ENCODE measurements around the gene ADRA2B. TPM values are rescaled to one million over a fixed set of nuclear protein-coding genes. Genes with fewer than 3 reads are reported as not detected.

Gene ADRA2B
- total RNA-seq, 4 donors from 2014 or later = 0.27 to 0.32 TPM; not detected in 2

- no peak for DNase-seq
- Histone ChIP-seq H3K9me3 (no peaks in the 10 kb centered on the region), H3K4me1 (peaks cover 0 to 12% (median 7%) of the 10 kb centered on the region in 4 donors), H3K27me3 (peaks cover 32% of the 10 kb centered on the region), H3K4me3 (no peak overlapping the region), H3K27ac (no peak overlapping the region), H3K36me3 (no peaks in the 10 kb centered on the region)
- in situ Hi-C loops (cut with MboI; ENCODE audit: low pct_ligation_motif_present in 1 of 4, low pct_unique_long_range_greater_than_20kb in 1 of 4, low sequenced_read_pairs in 3 of 4) = loop anchor here in 3 of 4 donors (25.0 kb wide), 1 partner anchor 109 kb away; no protein-coding TSS in a partner anchor
- intact Hi-C loops (cut with DNase I; ENCODE audit: low total_unique reads) = no loop called here
- TF ChIP-seq EP300 (IDR thresholded peaks at IDR 0.05; ENCODE audit: low read depth) (no peak), POLR2A (IDR thresholded peaks at IDR 0.05) (no peak), POLR2AphosphoS5 (IDR thresholded peaks at IDR 0.05) (no peak)
- 78 to 87% methylated on average over 1 to 4 of the region's 4 CpGs for WGBS, 2 donors (ENCODE audit: low coverage in 1 of 2)
These were observed 5.0 kb upstream of the ADRA2B start for GRCh38 chr2:96121414-96121813.

- in situ Hi-C loops (cut with MboI; ENCODE audit: low pct_ligation_motif_present in 1 of 4, low pct_unique_long_range_greater_than_20kb in 1 of 4, low sequenced_read_pairs in 3 of 4) = loop anchor here in 3 of 4 donors (25.0 kb wide), 1 partner anchor 109 kb away; no protein-coding TSS in a partner anchor
These were observed 4.6 kb upstream of the ADRA2B start for GRCh38 chr2:96120991-96121390.

GRCh38 chr2:96120091-96120720, 3.8 kb upstream of the ADRA2B start:
- DNase-seq = no peak
- no peak overlapping the region for H3K27ac ChIP-seq
- in situ Hi-C loops (cut with MboI; ENCODE audit: low pct_ligation_motif_present in 1 of 4, low pct_unique_long_range_greater_than_20kb in 1 of 4, low sequenced_read_pairs in 3 of 4) (loop anchor here in 3 of 4 donors (25.0 kb wide), 1 partner anchor 108 kb away; no protein-coding TSS in a partner anchor), intact Hi-C loops (cut with DNase I; ENCODE audit: low total_unique reads) (no loop called here)
- no peaks in the 10 kb centered on the region for H3K36me3 ChIP-seq
- no peak overlapping the region for H3K4me3 ChIP-seq
- H3K27me3 ChIP-seq = peaks cover 44% of the 10 kb centered on the region
- peaks cover 0 to 16% (median 12%) of the 10 kb centered on the region in 4 donors for H3K4me1 ChIP-seq
- TF ChIP-seq EP300 (IDR thresholded peaks at IDR 0.05; ENCODE audit: low read depth) (no peak), CTCF (IDR thresholded peaks at IDR 0.05) (no peak), POLR2A (IDR thresholded peaks at IDR 0.05) (no peak)
- 36 to 41% methylated on average over 7 to 11 of the region's 11 CpGs for WGBS, 2 donors (ENCODE audit: low coverage in 1 of 2)
- H3K9me3 ChIP-seq = no peaks in the 10 kb centered on the region

More at GRCh38 chr2:96120991-96121390, 4.6 kb upstream of the ADRA2B start:
- TF ChIP-seq CTCF (IDR thresholded peaks at IDR 0.05) = no peak
- no peak for TF ChIP-seq EP300 (IDR thresholded peaks at IDR 0.05; ENCODE audit: low read depth)
- TF ChIP-seq POLR2A (IDR thresholded peaks at IDR 0.05) = no peak
- TF ChIP-seq POLR2AphosphoS5 (IDR thresholded peaks at IDR 0.05) = no peak
- intact Hi-C loops (cut with DNase I; ENCODE audit: low total_unique reads) = no loop called here
- H3K36me3 ChIP-seq = no peaks in the 10 kb centered on the region
- peaks cover 37% of the 10 kb centered on the region for H3K27me3 ChIP-seq
- 51 to 62% methylated on average over 7 of the region's 7 CpGs for WGBS, 2 donors (ENCODE audit: low coverage in 1 of 2)
- H3K4me1 ChIP-seq = peaks cover 0 to 16% (median 11%) of the 10 kb centered on the region in 4 donors
- no peak overlapping the region for H3K4me3 ChIP-seq
- no peak for DNase-seq
- no peak overlapping the region for H3K27ac ChIP-seq
- H3K9me3 ChIP-seq = no peaks in the 10 kb centered on the region

- no peak overlapping the region for H3K27ac ChIP-seq
- peaks cover 0 to 16% (median 12%) of the 10 kb centered on the region in 4 donors for H3K4me1 ChIP-seq
These were observed 3.0 kb upstream of the ADRA2B start for GRCh38 chr2:96119389-96119751.

More at GRCh38 chr2:96119389-96119751, 3.0 kb upstream of the ADRA2B start:
- no peak for DNase-seq
- TF ChIP-seq CTCF (IDR thresholded peaks at IDR 0.05) (no peak), POLR2AphosphoS5 (IDR thresholded peaks at IDR 0.05) (no peak), EP300 (IDR thresholded peaks at IDR 0.05; ENCODE audit: low read depth) (no peak), POLR2A (IDR thresholded peaks at IDR 0.05) (no peak)
- no peak overlapping the region for H3K4me3 ChIP-seq
- no peaks in the 10 kb centered on the region for H3K9me3 ChIP-seq
- intact Hi-C loops (cut with DNase I; ENCODE audit: low total_unique reads) = no loop called here
- no peaks in the 10 kb centered on the region for H3K36me3 ChIP-seq
- WGBS, 2 donors (ENCODE audit: low coverage in 1 of 2) = 98% methylated on average over 5 of the region's 5 CpGs; no CpG with 5 or more reads in 1 of the 2 donors
- peaks cover 44% of the 10 kb centered on the region for H3K27me3 ChIP-seq
- in situ Hi-C loops (cut with MboI; ENCODE audit: low pct_ligation_motif_present in 1 of 4, low pct_unique_long_range_greater_than_20kb in 1 of 4, low sequenced_read_pairs in 3 of 4) = loop anchor here in 3 of 4 donors (25.0 kb wide), 1 partner anchor 107 kb away; no protein-coding TSS in a partner anchor
